Subcutaneous abdominal adipose tissue (tissue), 5 donors: ENCODE data around the gene PTPN14.

Source experiments
- H3K27ac ChIP-seq: one replicate; pipeline ENCODE4 v1.7.0; 2013; ENCODE audit warnings: low read depth, mild to moderate bottlenecking, inconsistent platforms, low read length, moderate library complexity
- H3K27me3 ChIP-seq, 5 donors: one replicate each; pipeline ENCODE4 v1.7.0; 2013; ENCODE audit warnings: low read length in 5 of 5, inconsistent platforms in 1 of 5; ENCODE audit not compliant: control insufficient read depth in 5 of 5, insufficient read depth in 4 of 5
- H3K36me3 ChIP-seq, 5 donors: one replicate each; pipeline ENCODE4 v1.7.0; 2013; ENCODE audit warnings: low read length in 5 of 5; ENCODE audit not compliant: control insufficient read depth in 5 of 5, insufficient read depth in 5 of 5
- H3K4me1 ChIP-seq, 5 donors: one replicate each; pipeline ENCODE4 v1.7.0; 2013; ENCODE audit warnings: low read length in 5 of 5, mild to moderate bottlenecking in 3 of 5, moderate library complexity in 1 of 5; ENCODE audit not compliant: control insufficient read depth in 5 of 5, insufficient read depth in 5 of 5
- H3K4me3 ChIP-seq, 5 donors: one replicate each; pipeline ENCODE4 v1.7.0; 2013; ENCODE audit warnings: low read length in 5 of 5, low read depth in 1 of 5
- H3K9ac ChIP-seq, 5 donors: one replicate each; pipeline ENCODE4 v1.7.0; 2013; ENCODE audit warnings: low read length in 5 of 5, mild to moderate bottlenecking in 4 of 5, moderate library complexity in 3 of 5
- H3K9me3 ChIP-seq, 5 donors: one replicate each; pipeline ENCODE4 v1.7.0; 2013; ENCODE audit warnings: low read length in 5 of 5; ENCODE audit not compliant: control insufficient read depth in 5 of 5
- donor health status: healthy.
- donor health status: healthy.
- donor health status: healthy.
- donor health status: healthy.
- donor health status: healthy.

The PTPN14 gene

GRCh38 chr1:214328770-214329469 lies 222.5 kb downstream of the PTPN14 start:
- Histone ChIP-seq H3K36me3 (peaks cover 5 to 22% (median 12%) of the 10 kb centered on the region in 5 donors), H3K9me3 (no peaks in the 10 kb centered on the region), H3K27ac (no peak overlapping the region), H3K27me3 (no peaks in the 10 kb centered on the region), H3K4me3 (no peak overlapping the region), H3K9ac (no peak overlapping the region), H3K4me1 (peaks cover 0 to 24% (median 0%) of the 10 kb centered on the region in 5 donors)

GRCh38 chr1:214327514-214327913 lies 223.9 kb downstream of the PTPN14 start:
- Histone ChIP-seq H3K27ac (no peak overlapping the region), H3K4me1 (peaks cover 0 to 18% (median 0%) of the 10 kb centered on the region in 5 donors), H3K36me3 (peaks cover 5 to 21% (median 11%) of the 10 kb centered on the region in 5 donors), H3K27me3 (no peaks in the 10 kb centered on the region), H3K4me3 (no peak overlapping the region), H3K9me3 (no peaks in the 10 kb centered on the region), H3K9ac (no peak overlapping the region)

- Histone ChIP-seq H3K27me3 (no peaks in the 10 kb centered on the region), H3K36me3 (peaks cover 10 to 21% (median 11%) of the 10 kb centered on the region in 5 donors), H3K27ac (no peak overlapping the region), H3K4me1 (peaks cover 0 to 17% (median 0%) of the 10 kb centered on the region in 5 donors), H3K4me3 (no peak overlapping the region), H3K9me3 (no peaks in the 10 kb centered on the region), H3K9ac (no peak overlapping the region)
Measured at GRCh38 chr1:214326406-214326805, 225.0 kb downstream of the PTPN14 start.

- Histone ChIP-seq H3K36me3 (peaks cover 7 to 21% (median 10%) of the 10 kb centered on the region in 5 donors), H3K27me3 (no peaks in the 10 kb centered on the region), H3K9ac (no peak overlapping the region), H3K4me3 (no peak overlapping the region), H3K27ac (no peak overlapping the region), H3K9me3 (no peaks in the 10 kb centered on the region), H3K4me1 (peaks cover 0 to 5% (median 0%) of the 10 kb centered on the region in 5 donors)
Measured at GRCh38 chr1:214324896-214325800, 226.3 kb downstream of the PTPN14 start.

- H3K9me3 ChIP-seq = no peaks in the 10 kb centered on the region
- H3K4me3 ChIP-seq = no peak overlapping the region
- H3K27me3 ChIP-seq = no peaks in the 10 kb centered on the region
- no peak overlapping the region for H3K9ac ChIP-seq
- peaks cover 0 to 3% (median 0%) of the 10 kb centered on the region in 5 donors for H3K4me1 ChIP-seq
- H3K36me3 ChIP-seq = peaks cover 4 to 19% (median 7%) of the 10 kb centered on the region in 5 donors
- no peak overlapping the region for H3K27ac ChIP-seq
Measured at GRCh38 chr1:214321705-214322453, 229.5 kb downstream of the PTPN14 start.

- no peaks in the 10 kb centered on the region for H3K9me3 ChIP-seq
- no peaks in the 10 kb centered on the region for H3K27me3 ChIP-seq
- H3K27ac ChIP-seq = no peak overlapping the region
- H3K36me3 ChIP-seq = peaks cover 3 to 18% (median 8%) of the 10 kb centered on the region in 5 donors
- H3K4me1 ChIP-seq = peaks cover 0 to 3% (median 0%) of the 10 kb centered on the region in 5 donors
- H3K4me3 ChIP-seq = no peak overlapping the region
- no peak overlapping the region for H3K9ac ChIP-seq
Measured at GRCh38 chr1:214319938-214320337, 231.5 kb downstream of the PTPN14 start.

- Histone ChIP-seq H3K27ac (no peak overlapping the region), H3K9ac (no peak overlapping the region), H3K9me3 (no peaks in the 10 kb centered on the region), H3K4me1 (peaks cover 0 to 3% (median 0%) of the 10 kb centered on the region in 5 donors), H3K36me3 (peaks cover 3 to 18% (median 8%) of the 10 kb centered on the region in 5 donors), H3K4me3 (no peak overlapping the region), H3K27me3 (no peaks in the 10 kb centered on the region)
Measured at GRCh38 chr1:214318956-214319736, 232.3 kb downstream of the PTPN14 start.

GRCh38 chr1:214318356-214318755 lies 233.0 kb downstream of the PTPN14 start:
- H3K27ac ChIP-seq = peak overlapping the region; percentile 12
- no peak overlapping the region for H3K9ac ChIP-seq
- peaks cover 3 to 18% (median 8%) of the 10 kb centered on the region in 5 donors for H3K36me3 ChIP-seq
- peaks cover 0 to 3% (median 0%) of the 10 kb centered on the region in 5 donors for H3K4me1 ChIP-seq
- H3K9me3 ChIP-seq = no peaks in the 10 kb centered on the region
- H3K4me3 ChIP-seq = no peak overlapping the region
- no peaks in the 10 kb centered on the region for H3K27me3 ChIP-seq

- peaks cover 0 to 3% (median 0%) of the 10 kb centered on the region in 5 donors for H3K4me1 ChIP-seq
- H3K9ac ChIP-seq = peak overlapping the region in 1 of 5 donors; percentile 27
- H3K36me3 ChIP-seq = peaks cover 3 to 18% (median 8%) of the 10 kb centered on the region in 5 donors
- peak overlapping the region; percentile 12 for H3K27ac ChIP-seq
- no peaks in the 10 kb centered on the region for H3K27me3 ChIP-seq
- peak overlapping the region in 3 of 5 donors; percentile 13 to 50 (median 43) for H3K4me3 ChIP-seq
- H3K9me3 ChIP-seq = no peaks in the 10 kb centered on the region
Measured at GRCh38 chr1:214317734-214318133, 233.7 kb downstream of the PTPN14 start.
